IPS-18c (cell line): ENCODE measurements around the gene ZC2HC1B.

Source experiments
- H3K4me3 ChIP-seq: 2 replicates; pipeline ENCODE4 v1.7.0; 2013; ENCODE audit warnings: low read depth, mild to moderate bottlenecking, low read length, moderate library complexity; ENCODE audit not compliant: insufficient read depth
- H3K9me3 ChIP-seq: one replicate; pipeline ENCODE4 v1.6.1; 2013; ENCODE audit warnings: mild to moderate bottlenecking, low read length, moderate library complexity; ENCODE audit not compliant: control insufficient read depth, insufficient read depth

Gene ZC2HC1B

DNA sequence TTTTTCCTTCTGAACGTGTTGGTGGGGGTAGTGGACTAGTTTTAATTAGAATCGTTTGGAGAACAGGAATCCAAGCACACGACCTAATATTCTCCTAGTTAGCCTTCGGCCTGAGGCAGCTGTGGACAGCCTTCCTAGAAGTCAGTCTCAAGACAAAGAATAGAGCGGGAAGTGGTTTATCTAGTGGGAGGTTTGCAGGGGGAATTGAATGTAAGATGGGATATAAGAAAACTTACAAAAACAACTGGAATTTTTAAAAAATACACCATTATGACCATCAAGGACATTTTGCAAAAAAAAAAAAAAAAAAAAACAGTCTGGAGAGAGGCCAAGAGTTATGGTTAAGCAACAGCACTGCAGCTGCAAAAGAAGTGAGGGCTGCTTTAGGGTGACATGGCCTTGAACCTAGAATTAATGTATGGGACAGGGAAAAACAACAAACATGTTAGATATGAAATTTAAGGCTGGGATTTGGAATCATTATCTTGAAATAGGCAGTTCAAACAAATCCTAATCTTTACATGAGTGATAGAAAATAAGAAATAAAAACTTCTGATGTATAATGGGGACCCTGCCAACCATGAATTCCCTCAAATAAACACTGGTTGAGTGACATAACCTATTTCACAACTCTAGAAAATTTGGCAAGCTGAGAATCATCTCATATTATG is 103.6 kb downstream of the ZC2HC1B start:
- Histone ChIP-seq H3K9me3 (no peaks in the 10 kb centered on the region), H3K4me3 (no peak overlapping the region)

DNA sequence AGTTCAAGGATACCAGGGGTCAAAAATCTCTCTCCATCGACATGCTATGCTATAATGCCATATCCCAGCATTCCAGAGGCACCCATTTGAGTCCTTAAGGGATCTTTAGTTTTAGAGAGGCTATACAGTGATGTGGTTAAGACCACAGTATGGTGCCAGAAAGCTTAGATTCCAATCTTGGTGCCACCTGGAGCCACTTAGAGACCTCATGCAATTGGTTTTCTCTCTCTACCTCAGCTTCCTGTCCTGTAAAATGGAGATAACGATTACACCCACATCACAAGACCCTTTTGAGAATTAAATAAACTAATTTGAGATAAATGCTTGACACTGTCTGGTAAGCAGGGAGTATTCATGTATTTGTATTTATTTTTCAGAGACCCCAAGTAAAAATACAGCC is 104.8 kb downstream of the ZC2HC1B start:
- H3K4me3 ChIP-seq = no peak overlapping the region
- H3K9me3 ChIP-seq = no peaks in the 10 kb centered on the region

DNA sequence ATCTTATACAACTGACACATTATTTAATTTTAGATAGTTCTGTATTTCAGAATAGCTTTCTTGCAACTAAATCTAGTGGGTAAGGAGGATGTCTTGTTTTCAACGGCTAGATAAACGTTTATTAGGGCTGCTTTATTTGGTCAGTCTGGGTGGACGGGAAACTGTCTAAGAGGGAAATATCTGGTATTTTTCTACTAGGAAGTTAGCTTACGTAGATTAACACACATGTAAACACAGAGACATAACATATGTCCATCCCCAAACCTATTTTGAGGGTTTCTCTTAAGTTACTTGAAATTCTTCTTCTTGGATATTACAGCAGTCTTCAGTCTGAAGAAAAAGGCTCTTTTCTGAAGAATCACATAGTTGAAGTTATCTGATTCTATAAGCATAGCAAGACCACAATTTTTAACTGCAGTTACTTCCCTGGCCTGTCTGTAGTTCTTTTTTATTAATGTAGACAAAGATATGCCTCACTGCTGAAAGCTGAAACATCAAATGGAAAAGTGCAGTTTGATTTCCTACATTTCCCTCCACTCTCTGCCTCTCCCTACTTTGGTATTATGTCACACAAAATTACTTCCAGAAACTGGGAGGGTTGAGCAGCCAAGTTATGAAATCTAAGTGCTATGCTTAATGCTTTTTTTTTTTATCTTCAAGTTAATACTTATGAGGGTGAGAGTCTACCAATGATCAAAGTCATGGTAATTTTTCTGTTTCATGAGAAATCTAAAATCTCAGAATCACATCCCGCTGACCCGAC is 106.4 kb downstream of the ZC2HC1B start:
- no peaks in the 10 kb centered on the region for H3K9me3 ChIP-seq

DNA sequence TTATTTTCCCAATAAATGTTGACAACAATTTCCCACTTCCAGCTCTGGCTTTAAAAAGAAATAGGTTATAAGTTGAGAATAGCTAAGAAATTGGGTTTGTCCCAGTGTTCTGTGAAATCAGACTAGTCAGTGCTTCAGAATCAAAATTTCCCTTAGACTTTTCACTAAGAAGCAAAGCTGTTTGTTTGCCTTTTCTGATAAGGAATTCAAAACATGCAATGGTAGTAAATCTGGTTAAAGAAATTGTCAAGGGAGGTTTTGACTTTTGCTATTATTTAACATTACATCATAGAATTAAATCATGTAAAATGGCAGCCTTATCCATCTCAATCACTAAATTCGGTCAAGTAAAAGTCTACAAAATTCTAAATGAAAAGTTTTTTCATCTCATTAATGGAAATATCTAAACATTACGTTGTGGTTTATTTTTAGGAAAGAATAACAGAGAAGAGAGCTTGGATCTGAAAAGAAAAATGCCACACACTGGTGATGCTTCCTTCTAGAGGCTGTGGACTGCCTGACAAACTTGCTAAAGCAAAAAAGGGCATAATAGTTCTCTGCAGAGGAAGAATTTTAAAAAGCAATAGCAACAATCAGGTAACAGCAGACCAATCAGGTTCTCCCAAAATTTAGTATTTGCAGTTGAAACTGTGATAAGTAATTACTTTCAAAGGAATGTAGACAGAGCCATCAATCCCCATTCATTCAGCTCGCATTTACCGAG is 107.4 kb downstream of the ZC2HC1B start:
- Histone ChIP-seq H3K4me3 (no peak overlapping the region), H3K9me3 (no peaks in the 10 kb centered on the region)

More for the DNA sequence above, 106.4 kb downstream of the ZC2HC1B start:
- no peak overlapping the region for H3K4me3 ChIP-seq

DNA sequence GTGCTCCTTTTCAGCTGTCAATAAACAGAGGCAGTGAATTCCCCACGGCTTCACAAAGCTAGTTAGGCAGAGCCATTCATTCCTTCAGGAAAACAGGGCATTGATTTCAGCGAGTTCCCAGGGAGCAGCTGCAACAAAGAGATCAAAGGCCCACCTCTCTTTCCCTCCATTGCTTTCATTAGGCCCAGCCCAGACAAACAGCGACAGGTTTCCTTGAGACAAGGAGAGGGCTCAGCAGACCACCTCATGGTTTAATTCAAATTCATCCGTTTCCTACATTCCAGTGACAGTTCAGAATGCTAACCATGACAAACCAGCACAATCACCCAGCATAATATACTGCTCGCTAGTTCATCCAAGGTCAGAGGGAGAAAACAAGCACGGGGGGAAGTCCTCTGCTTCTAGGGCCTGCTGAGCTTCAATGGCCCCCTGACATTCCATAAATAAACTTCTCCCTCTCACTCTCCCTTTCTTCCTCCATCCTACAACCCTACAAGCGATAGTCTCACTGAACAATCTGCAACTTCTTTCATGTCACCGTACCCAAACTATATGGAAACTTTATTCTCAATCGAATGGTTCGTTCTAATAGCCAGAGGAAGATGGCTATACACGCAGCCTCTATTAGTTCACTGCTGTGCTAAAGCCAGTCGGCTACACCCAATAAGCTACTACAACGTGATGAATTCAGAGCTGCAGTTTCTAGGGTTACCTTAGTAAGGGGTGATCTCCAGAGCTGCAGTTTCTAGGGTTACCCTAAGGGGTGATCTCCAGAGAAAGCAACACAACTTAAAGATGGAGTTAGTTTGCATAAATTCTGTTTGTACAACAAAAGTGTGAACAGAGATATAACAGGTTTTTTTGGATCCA is 109.1 kb downstream of the ZC2HC1B start:
- Histone ChIP-seq H3K4me3 (no peak overlapping the region), H3K9me3 (no peaks in the 10 kb centered on the region)

DNA sequence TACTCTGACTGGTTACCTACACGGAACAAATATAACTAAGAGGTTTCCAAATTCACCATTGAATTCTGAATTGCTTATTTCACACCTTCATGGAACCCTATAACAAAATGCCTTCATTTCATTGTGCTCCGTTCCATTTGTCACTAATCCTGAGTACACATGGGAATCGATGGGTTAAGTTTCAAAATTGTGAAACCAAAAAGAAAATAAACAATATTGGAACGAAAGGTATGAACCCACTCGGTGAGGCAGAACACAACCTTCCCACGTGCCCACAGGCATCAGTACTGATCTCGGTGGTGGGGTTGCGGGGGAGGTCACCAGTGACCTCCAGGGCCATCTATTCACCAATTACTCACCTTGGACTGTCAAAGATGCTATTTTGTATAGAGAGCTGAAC is 109.8 kb downstream of the ZC2HC1B start:
- Histone ChIP-seq H3K4me3 (no peak overlapping the region), H3K9me3 (no peaks in the 10 kb centered on the region)

DNA sequence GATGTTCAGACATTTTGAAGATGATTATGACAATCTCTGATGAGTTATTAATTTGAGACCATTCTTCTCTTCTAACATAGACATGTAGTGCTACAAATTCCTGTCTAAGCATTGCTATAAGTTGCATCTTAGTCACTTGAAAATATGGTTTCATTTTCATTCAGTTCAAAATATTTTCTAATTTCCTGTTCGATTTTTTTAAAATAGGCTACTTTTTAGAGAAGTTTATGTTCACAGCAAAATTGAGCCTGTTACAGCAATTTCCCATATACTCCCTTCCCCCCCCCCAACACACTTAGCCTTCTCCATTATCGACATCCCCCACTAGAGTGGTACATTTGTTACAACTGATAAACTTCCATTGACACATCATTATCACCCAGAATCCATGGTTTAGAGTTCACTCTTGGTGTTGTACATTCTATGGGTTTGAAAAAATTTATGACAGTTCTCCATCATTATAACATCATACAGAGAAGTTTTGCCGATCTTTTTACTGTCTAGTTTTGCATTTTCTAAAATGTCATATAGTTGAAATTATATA is 112.6 kb downstream of the ZC2HC1B start:
- Histone ChIP-seq H3K4me3 (no peak overlapping the region), H3K9me3 (no peaks in the 10 kb centered on the region)

DNA sequence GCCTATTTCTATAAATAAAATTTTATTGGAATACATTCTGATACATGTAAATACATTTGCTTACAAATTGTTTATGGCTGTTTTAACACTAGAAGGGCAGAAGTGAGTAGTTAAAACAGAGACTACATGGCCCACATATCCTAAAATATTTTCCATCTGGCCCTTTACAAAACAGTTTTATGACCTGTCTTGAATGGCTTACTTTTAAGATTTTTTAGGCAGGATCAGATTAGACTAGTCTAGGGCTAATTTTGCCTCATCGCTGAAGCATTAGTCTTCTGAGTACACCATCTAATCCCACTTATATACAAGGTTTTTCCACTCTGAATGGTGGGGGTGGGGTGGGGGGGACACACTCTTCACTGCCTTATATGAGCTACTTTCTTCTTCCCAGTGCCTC is 116.6 kb downstream of the ZC2HC1B start:
- no peak overlapping the region for H3K4me3 ChIP-seq
- no peaks in the 10 kb centered on the region for H3K9me3 ChIP-seq

DNA sequence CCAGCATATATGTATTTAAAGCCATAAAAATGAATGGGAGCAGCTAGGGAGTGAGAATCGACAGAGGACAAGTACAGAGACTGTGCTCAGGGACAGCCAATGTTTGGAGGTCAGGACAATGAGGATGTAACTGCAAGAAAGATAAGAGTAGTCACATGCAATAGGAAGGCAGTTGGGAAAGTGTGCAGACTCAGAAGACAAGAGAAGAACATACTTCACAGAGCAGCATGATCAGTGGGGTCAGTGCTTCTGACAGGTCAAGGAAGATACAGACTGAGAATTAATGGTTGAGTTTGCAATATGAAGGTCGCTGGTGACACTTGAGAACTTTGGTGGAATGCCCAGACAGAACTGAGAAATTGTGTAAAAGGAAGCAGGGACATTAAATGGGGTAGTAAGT is 118.7 kb downstream of the ZC2HC1B start:
- H3K9me3 ChIP-seq = no peaks in the 10 kb centered on the region
- no peak overlapping the region for H3K4me3 ChIP-seq

DNA sequence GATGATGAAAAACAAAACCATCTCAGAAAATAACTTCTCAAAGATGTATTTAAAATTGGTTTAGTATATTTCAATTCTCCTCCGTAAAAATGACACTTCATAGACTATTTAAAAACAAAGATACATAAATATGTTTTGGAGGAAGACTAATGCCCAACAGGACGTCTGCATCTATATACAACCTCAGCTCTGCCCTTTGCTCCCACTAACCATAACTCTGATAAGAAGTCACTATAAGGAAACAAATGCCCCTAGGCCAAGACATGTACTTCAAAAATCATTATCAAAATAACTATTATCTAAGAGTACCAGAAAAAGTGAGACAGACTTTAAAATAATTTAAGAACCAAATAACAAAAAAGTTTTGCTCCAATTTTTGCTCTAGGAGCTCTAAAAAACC is 120.4 kb downstream of the ZC2HC1B start:
- H3K4me3 ChIP-seq = no peak overlapping the region
- H3K9me3 ChIP-seq = no peaks in the 10 kb centered on the region

DNA sequence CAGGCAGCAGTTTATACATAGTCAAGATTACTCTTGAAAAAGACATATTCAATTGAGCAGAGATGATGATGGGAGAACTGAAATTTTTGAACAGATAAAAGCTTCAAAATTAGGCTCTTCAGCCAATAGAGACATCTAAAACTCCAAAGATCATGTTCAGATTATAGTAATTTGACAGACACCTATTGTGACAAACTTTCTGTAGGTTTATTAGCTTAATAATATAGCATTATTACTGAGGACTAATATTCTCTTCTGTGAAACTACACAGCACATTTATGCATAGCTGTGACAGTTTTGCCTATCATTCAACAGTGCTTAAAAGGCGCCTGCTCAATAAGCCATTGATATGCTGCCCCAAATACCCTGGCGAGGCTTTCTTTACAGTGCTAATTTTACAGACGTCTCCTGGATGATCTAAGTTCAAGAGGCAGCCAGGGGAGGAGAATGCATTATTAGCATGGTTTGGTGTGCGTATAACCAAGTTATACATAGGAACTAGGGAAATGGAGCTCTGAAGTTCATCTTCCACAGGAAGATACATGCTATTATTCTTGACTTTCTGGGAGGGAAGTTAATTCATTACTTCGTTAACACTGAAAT is 122.3 kb downstream of the ZC2HC1B start:
- Histone ChIP-seq H3K9me3 (no peaks in the 10 kb centered on the region), H3K4me3 (no peak overlapping the region)
